Stimulated activated memory B cell treated with anti-CD40 and anti-IgM and Interleukin-4, amounts not matched to agents 10 μg/mL and 1 μg/mL and 100 μg/mL, for 72 hours (primary cell): Measurements from ENCODE around the gene MTA1.

Experiments
- ATAC-seq: fragments of 150-1000 bp; cut with Tn5 transposase; 2 replicates; pipeline ENCODE4 v1.10.0; 2021
- H3K27ac Mint-ChIP-seq: one replicate; pipeline ENCODE4 v1.8.0; 2022; ENCODE audit warnings: mild to moderate bottlenecking, mixed read lengths
- H3K27me3 Mint-ChIP-seq: one replicate; pipeline ENCODE4 v1.8.0; 2022; ENCODE audit warnings: mixed read lengths
- H3K36me3 Mint-ChIP-seq: one replicate; pipeline ENCODE4 v1.8.0; 2022; ENCODE audit warnings: mixed read lengths
- H3K4me1 Mint-ChIP-seq: one replicate; pipeline ENCODE4 v1.8.0; 2022; ENCODE audit warnings: mixed read lengths
- H3K4me3 Mint-ChIP-seq: one replicate; pipeline ENCODE4 v1.8.0; 2022; ENCODE audit warnings: mild to moderate bottlenecking, moderate library complexity, mixed read lengths
- H3K9me3 Mint-ChIP-seq: one replicate; pipeline ENCODE4 v1.8.0; 2022; ENCODE audit warnings: mixed read lengths

Gene MTA1

DNA sequence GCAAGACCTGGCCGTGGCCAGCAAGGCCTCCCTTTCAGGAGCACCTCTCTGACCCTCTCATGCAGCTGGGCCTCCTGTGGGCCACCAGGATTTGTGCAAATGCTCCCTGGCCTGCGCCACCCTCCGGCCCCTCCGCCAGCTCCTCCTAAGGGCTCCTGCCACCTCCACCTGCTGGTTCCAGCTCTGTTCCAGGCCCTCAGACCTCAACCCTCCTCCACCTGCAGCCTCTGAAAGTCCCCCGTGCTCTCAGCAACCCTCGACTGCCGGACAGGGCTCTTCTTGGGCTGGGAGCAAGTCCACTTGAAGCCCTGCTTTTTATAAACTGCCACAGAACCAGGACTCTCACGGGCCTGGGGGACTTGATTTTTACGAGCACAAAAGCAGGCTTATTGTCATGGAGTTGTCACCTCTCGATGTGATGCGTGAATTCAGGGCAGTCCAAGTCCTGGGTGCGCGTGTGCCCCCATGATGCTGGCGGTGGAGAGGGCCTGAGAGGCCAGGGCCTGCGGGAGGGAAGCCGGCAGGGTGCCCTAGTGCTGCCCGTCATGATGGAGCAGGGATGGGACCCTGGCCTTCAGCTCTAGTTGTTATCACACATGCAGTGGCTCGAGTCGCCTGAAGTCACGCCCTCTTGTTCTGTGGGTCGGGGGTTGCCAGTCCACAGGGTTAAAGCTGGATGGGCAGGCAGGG lies 80.6 kb downstream of the MTA1 start:
- Mint-ChIP-seq H3K4me1 (no peaks in the 10 kb centered on the region), H3K27ac (no peak overlapping the region), H3K4me3 (no peak overlapping the region), H3K36me3 (peaks cover 10% of the 10 kb centered on the region), H3K9me3 (no peaks in the 10 kb centered on the region), H3K27me3 (peaks cover 21% of the 10 kb centered on the region)
- ATAC-seq, result no peak

DNA sequence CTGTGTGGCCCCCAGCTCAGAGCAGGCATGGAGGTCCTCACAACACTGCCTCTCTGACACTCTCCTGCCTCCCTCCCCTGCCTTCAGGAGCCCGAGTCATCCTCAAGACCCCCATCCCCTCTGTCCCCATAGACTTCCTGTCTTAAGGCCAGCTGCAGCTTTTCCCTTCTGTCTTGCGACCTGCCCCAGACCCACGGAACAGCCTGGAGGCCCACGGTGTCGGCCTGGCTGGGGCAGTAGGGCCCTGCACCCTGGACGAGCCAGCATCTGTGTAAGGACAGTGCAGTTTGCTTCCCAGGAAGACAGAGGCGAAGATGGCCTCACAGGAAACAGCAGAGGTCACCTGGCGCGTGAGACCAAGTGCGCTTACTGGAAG lies 81.1 kb downstream of the MTA1 start:
- Mint-ChIP-seq H3K4me1 (no peaks in the 10 kb centered on the region), H3K36me3 (peaks cover 10% of the 10 kb centered on the region), H3K27me3 (peaks cover 21% of the 10 kb centered on the region), H3K9me3 (no peaks in the 10 kb centered on the region), H3K4me3 (no peak overlapping the region), H3K27ac (no peak overlapping the region)
- no peak for ATAC-seq

DNA sequence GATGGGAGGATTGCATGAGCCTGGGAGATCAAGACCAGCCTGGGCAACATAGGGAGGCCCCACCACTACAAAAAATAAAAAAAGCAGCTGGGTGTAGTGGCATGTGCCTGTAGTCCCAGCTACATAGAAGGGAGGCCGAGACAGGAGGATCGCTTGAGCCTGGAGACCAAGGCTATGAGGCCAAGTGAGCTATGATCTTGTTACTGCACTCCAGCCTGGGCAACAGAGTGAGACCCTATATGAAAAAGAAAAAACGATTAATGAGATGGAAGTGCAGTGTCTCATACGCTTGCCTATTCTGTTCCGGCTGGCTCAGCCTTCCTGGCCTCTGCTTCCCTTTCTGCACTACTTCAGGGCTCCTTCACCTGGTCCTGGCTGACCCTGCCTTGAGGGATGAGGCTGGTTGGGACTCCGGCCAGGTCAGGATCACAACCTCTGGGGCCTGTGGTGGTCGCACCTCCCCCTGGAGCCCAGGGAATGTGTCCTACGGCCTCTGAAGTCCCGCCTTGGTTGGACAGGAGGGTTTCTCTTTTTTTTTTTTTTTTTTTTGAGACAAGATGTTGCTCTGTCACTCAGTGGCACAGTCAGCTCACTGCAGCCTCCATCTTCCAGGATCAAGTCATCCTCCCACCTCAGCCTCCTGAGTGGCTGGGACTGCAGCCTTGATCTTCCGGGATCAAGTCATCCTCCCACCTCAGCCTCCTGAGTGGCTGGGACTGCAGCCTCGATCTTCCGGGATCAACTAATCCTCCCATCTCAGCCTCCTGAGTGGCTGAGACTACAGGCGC lies 82.1 kb downstream of the MTA1 start:
- Mint-ChIP-seq H3K4me3 (no peak overlapping the region), H3K9me3 (no peaks in the 10 kb centered on the region), H3K27me3 (peaks cover 21% of the 10 kb centered on the region), H3K4me1 (no peaks in the 10 kb centered on the region), H3K27ac (no peak overlapping the region), H3K36me3 (peaks cover 10% of the 10 kb centered on the region)
- no peak for ATAC-seq

DNA sequence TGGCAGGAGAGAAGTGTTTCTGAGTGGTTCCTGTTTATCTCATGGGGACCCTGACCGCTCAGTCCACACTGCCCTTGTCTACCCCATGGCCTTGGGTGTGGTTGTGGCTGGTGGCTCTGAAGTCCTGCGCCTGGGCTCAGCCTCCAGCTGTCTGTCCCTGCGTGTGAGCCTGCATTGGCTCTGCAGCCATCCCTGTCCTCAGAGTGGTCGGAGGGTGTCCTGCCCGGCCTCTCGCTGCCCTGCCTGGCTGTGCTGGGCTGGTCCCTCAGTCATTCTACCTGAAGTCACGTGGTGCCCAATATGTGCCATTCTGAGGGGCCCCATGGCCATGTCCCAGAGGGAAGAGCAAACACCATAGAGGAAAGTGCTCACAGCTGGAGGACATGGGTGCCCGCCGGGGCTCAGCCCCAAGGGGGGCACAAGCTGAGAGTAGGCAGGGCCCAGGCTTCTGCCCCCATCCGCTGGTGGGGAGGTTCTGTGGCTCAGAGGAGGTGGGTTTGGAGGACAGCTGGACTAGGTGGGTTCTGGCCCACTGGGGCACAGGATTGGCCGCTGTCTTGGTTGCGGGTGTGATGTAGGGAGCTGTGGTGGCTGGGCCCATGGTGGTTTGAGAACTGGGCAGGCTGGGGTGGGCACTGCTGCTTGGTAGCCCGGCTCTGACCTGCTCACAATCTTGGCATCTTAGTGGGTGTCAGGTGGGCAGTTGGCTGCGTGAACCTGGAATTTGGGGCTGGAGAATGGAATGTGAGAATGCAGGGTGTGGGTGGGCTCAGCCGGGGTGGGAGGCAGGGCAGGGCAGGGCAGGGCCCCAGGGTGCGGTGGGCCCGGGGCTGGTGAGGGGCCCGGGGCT lies 83.0 kb downstream of the MTA1 start:
- H3K9me3 Mint-ChIP-seq, result no peaks in the 10 kb centered on the region
- no peaks in the 10 kb centered on the region for H3K4me1 Mint-ChIP-seq
- ATAC-seq, result no peak
- no peak overlapping the region for H3K4me3 Mint-ChIP-seq
- peaks cover 10% of the 10 kb centered on the region for H3K36me3 Mint-ChIP-seq
- H3K27ac Mint-ChIP-seq, result no peak overlapping the region
- peaks cover 23% of the 10 kb centered on the region for H3K27me3 Mint-ChIP-seq

DNA sequence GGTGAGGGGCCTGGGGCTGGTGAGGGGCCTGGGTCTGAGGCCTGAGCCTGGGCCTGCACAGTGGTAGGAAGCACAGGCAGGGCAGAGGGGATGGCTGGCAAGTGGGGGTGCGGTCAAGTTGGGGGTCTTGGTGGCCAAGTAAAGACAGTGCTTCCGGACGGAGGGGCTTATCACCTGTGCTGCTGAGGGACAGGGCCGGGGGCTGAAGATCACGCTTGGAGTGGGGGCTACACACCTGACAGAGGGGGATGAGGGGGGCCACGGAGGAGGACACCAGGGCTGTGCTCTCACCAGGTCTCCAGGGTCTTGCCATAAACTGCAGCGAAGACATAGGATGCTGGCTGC lies 83.6 kb downstream of the MTA1 start:
- Mint-ChIP-seq H3K36me3 (peaks cover 8% of the 10 kb centered on the region), H3K27ac (no peak overlapping the region), H3K9me3 (no peaks in the 10 kb centered on the region), H3K4me3 (no peak overlapping the region), H3K4me1 (no peaks in the 10 kb centered on the region), H3K27me3 (peaks cover 29% of the 10 kb centered on the region)
- no peak for ATAC-seq

DNA sequence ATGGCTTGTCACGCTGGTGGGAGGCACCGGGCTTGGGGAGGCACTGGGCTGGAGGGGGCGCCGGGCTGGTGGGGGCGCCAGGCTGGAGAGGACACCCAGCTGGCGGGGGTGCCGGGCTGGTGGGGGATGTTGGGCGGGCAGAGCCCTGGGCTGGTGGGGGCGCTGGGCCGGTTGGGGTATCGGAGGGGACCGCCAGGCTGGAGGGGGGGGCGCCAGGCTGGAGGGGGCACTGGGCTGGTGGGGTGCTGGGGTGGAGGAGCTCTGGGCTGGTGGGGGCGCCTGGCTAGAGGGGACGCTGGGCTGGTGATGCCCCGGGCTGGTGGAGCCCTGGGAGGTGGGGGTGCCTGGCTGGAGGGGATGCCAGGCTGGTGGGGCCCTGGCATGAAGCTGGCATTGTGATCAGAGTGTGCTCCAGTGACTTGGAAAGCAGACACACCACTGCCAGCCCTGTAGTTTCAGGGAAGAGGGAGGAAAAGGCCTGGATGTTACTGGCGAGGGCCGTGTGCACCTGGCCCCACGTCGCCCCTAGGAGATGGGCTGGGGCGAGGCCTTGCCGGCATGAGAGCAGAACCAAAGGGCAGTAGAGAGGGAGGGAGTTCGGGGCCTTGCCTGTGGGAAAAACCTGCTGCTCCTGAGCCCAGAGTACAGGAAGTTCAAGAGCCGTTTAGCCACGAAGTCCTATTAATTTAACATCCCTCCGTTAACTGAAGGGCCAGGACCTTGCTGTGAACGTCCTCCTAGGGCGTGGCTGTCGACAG lies 84.5 kb downstream of the MTA1 start:
- H3K4me1 Mint-ChIP-seq, result no peaks in the 10 kb centered on the region
- no peaks in the 10 kb centered on the region for H3K9me3 Mint-ChIP-seq
- H3K36me3 Mint-ChIP-seq, result no peaks in the 10 kb centered on the region
- no peak overlapping the region for H3K4me3 Mint-ChIP-seq
- H3K27ac Mint-ChIP-seq, result no peak overlapping the region
- peak; percentile 47 for ATAC-seq
- H3K27me3 Mint-ChIP-seq, result peaks cover 38% of the 10 kb centered on the region

DNA sequence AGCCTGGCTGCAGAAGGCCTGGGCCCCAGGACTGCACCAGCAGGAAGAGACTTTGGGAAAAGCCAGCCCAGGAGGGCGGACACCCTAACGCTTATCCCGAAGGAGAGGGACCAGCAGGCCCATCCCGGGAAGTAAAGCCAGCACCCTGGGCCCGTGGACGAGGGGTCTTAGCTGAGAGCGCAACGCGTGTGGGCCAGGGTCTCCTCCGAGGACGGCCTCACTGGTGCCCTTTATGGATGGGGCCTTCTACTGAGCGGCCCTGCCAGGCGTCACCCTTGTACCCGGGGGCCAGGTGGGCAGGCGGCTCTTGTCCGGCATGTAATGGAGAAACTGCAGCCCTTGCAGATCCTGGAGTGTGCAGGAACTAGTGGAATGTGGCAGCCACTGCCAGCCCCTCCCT lies 85.5 kb downstream of the MTA1 start:
- H3K27ac Mint-ChIP-seq, result no peak overlapping the region
- no peaks in the 10 kb centered on the region for H3K4me1 Mint-ChIP-seq
- no peak overlapping the region for H3K4me3 Mint-ChIP-seq
- ATAC-seq, result no peak
- no peaks in the 10 kb centered on the region for H3K9me3 Mint-ChIP-seq
- no peaks in the 10 kb centered on the region for H3K36me3 Mint-ChIP-seq
- H3K27me3 Mint-ChIP-seq, result peaks cover 40% of the 10 kb centered on the region

DNA sequence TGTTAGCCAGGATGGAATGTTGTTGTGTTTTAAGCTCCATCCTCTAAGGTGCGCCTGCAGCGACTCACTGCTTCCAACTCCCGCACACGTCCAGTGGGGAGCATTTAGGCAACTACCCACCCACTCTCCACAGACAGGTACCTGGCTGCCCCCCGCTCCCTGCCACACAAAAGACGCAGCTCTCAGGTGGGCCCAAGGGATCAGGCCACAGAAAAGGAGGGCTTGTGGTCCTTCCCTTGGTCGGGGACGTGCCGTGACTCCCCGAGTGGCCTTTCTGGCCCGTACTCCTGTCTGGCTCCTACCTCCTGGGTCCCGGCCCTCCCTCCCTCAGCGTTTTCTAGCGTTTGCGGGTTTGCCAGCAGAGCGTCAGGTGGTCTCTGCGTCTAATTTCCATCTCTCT lies 87.6 kb downstream of the MTA1 start:
- peaks cover 59% of the 10 kb centered on the region for H3K27me3 Mint-ChIP-seq
- H3K9me3 Mint-ChIP-seq, result no peaks in the 10 kb centered on the region
- ATAC-seq, result no peak
- no peak overlapping the region for H3K27ac Mint-ChIP-seq
- no peak overlapping the region for H3K4me3 Mint-ChIP-seq
- peaks cover 6% of the 10 kb centered on the region for H3K4me1 Mint-ChIP-seq
- no peaks in the 10 kb centered on the region for H3K36me3 Mint-ChIP-seq

DNA sequence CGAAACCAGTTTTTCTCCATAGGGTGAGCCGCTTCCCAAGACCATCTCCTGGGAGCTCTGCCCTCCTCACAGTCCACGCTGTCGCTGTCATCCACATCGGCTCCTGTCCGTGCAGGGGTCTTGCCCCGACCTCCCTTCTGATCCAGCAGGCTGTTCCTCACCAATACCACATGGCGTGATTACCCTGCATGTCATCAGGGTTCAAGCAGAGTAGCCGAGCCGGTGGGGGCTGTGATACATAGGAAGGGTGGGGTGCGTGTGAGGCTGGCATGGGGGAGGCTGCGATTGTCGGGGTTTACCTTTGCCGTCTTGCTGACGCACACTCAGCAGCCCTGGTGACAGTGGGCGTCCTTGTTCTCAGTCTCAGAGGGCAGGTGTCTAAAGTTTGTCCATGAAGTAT lies 88.4 kb downstream of the MTA1 start:
- H3K27ac Mint-ChIP-seq, result no peak overlapping the region
- peaks cover 59% of the 10 kb centered on the region for H3K27me3 Mint-ChIP-seq
- H3K4me1 Mint-ChIP-seq, result peaks cover 6% of the 10 kb centered on the region
- H3K9me3 Mint-ChIP-seq, result no peaks in the 10 kb centered on the region
- ATAC-seq, result no peak
- H3K4me3 Mint-ChIP-seq, result no peak overlapping the region
- H3K36me3 Mint-ChIP-seq, result no peaks in the 10 kb centered on the region

DNA sequence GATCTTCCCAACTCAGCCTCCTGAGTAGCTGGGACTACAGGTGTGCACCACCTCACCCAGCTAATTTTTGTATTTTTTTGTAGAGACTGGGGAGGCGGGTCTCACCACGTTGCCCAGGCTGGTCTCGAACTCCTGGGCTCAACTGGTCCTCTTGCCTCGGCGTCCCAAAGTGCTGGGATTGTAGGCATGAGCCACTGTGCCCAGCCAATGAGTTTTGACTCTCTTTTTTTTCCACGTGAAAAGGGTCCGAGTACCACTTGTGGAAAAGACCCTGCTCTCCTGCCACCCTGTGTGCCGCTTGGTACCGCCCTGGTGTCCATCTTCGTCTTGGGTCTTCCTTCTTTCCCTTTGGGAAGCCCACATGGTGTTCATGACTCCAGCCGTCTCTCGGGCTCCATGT lies 89.0 kb downstream of the MTA1 start:
- Mint-ChIP-seq H3K27me3 (peaks cover 59% of the 10 kb centered on the region), H3K4me3 (no peak overlapping the region), H3K27ac (no peak overlapping the region), H3K9me3 (no peaks in the 10 kb centered on the region), H3K4me1 (peaks cover 6% of the 10 kb centered on the region), H3K36me3 (no peaks in the 10 kb centered on the region)
- ATAC-seq, result no peak

DNA sequence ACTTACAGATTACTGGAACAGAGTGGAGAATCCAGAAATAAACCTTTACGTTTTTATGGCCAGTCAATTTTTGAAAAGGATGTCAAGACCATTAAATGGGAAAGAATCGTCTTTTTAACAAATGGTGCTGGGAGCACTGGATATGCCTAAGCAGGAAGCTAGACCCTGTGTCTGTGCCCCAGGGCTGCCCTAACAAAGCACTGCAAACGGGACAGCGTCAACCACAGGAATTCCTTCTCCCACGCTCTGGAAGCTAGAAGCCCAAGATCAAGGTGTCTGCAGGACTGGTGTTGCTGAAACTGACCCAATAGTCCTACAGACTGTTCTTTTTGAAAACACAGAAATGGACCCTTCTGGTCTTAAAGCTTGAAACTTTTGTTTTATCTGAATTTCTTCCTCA lies 97.5 kb downstream of the MTA1 start:
- no peak for ATAC-seq
- Mint-ChIP-seq H3K4me3 (no peak overlapping the region), H3K27me3 (peaks cover 70% of the 10 kb centered on the region), H3K9me3 (peaks cover 3% of the 10 kb centered on the region), H3K27ac (no peak overlapping the region), H3K4me1 (no peaks in the 10 kb centered on the region), H3K36me3 (no peaks in the 10 kb centered on the region)

DNA sequence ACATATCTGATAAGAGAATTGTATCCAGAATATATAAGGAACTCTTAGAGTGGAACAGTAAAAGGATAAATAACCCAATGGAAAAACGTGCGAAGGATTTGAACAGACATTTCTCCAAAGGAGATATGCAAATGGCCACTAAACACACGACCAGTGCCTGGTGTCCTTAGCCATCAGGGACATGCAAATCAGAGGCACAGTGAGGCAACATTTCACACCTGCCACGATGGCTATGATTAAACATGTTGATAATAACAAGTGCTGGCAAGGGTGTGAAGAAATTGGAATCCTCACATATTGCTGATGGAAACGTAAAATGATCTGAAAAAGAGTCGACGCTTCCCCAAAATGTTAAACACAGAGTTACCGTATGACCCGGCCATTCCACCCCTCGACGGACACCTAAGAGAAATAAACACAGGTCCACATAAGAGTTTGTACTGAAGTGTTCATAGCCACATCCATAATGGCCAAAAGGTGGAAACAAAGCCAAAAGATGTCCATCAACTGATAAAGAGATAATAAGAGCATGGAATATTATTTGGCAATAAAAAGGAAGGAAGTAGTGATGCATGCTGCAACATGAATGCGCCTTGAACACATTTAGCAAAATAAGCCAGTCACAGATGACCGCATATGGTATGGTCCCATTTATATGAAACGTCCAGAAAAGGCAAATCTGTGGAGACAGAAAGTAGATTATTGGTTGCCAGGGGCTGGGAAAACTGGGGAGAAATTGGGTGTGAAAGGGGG lies 100.5 kb downstream of the MTA1 start:
- no peaks in the 10 kb centered on the region for H3K36me3 Mint-ChIP-seq
- H3K27ac Mint-ChIP-seq, result no peak overlapping the region
- ATAC-seq, result no peak
- H3K27me3 Mint-ChIP-seq, result peaks cover 49% of the 10 kb centered on the region
- no peak overlapping the region for H3K4me3 Mint-ChIP-seq
- H3K9me3 Mint-ChIP-seq, result no peaks in the 10 kb centered on the region
- H3K4me1 Mint-ChIP-seq, result no peaks in the 10 kb centered on the region
